Immature natural killer cell (primary cell): ENCODE measurements around the gene C19orf44. TPM values are rescaled to one million over a fixed set of nuclear protein-coding genes. Genes with fewer than 3 reads are reported as not detected.
"Not testable (repeated sequence)": the region's sequence is repeated elsewhere in the genome, so short reads cannot be mapped to it uniquely, and the experiment has no call there.

Source experiments
- DNase-seq, 3 donors: peaks; one replicate each; pipeline ENCODE4 v3.0.0; 2022; ENCODE audit warnings: mixed read lengths in 1 of 3
- H3K27ac Mint-ChIP-seq, 6 donors: one replicate each; pipeline ENCODE4 v1.8.0; 2020; ENCODE audit warnings: mixed read lengths in 6 of 6, mild to moderate bottlenecking in 5 of 6, inconsistent platforms in 4 of 6, moderate library complexity in 3 of 6
- H3K27me3 Mint-ChIP-seq, 3 donors: one replicate each; pipeline ENCODE4 v1.8.0; 2020 to 2021; ENCODE audit warnings: low read depth in 3 of 3, mild to moderate bottlenecking in 3 of 3, mixed read lengths in 3 of 3, moderate library complexity in 3 of 3, inconsistent platforms in 1 of 3
- H3K36me3 Mint-ChIP-seq, 3 donors: one replicate each; pipeline ENCODE4 v1.8.0; 2020; ENCODE audit warnings: mixed read lengths in 3 of 3, inconsistent platforms in 2 of 3, mild to moderate bottlenecking in 2 of 3
- H3K4me1 Mint-ChIP-seq, 2 donors: one replicate each; pipeline ENCODE4 v1.8.0; 2020; ENCODE audit warnings: inconsistent platforms in 2 of 2, mild to moderate bottlenecking in 2 of 2, mixed read lengths in 2 of 2, moderate library complexity in 1 of 2
- H3K4me3 Mint-ChIP-seq, 5 donors: one replicate each; pipeline ENCODE4 v1.8.0; 2020; ENCODE audit warnings: mild to moderate bottlenecking in 5 of 5, mixed read lengths in 5 of 5, inconsistent platforms in 3 of 5, moderate library complexity in 3 of 5
- H3K9me3 Mint-ChIP-seq, 6 donors: one replicate each; pipeline ENCODE4 v1.8.0; 2020; ENCODE audit warnings: mild to moderate bottlenecking in 6 of 6, mixed read lengths in 6 of 6, inconsistent platforms in 4 of 6, moderate library complexity in 3 of 6
- polyA plus RNA-seq, 3 donors: library from polyadenylated mRNA; unstranded; fragments of 300-500 nt; fragmentation: Illumina TruSeq; gene quantifications; one replicate each; pipeline ENCODE4 v1.2.3, GENCODE V29; 2021

Gene C19orf44
- polyA plus RNA-seq, 3 donors from 2014 or later = 0.80 to 1.2 TPM; not detected in 1

DNA sequence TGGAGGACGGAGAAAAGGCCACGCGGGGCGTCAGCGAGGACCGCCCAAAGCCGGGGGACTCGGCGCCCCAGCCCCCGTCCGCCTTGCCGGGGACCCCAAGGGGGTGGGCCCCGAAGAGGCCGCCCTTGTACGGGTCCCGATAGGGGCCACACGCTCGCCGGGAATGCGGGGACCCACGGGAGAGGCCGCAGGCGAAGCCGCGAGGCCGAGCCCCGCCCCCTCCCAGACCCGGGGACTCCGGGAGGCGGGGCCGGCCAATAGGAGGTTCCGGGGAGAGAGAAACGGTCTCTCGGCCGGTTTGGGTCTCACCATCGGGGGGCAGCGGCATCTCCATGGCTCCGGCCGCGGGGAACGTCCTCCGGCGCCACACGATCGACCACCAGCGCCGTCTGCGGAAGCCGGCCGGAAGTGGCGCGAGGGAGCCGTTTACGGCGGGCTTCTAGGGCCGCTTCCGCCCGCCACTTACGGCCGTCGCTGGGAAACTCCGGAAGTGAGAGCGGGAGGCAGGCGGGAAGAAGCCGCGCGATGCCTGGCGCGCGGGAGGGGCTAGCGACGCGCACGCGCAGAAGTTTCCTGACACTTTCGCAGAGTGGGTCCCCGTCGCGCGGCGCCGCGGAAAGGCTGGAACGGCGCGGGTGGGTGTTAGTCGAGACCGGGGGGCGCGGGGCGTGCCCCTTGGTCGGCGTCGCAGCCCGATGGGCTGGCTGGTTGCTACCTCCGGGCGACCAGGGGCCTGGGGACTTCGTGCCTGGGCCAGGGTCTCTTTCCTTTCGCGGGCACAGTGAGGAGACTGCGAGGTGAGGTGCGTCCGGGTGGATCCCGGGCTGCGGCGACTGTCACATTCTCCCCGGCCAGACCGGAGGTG lies 46.1 kb downstream of the C19orf44 start, which contains the start of gene CHERP:
TSS of gene CHERP (minus strand) at position 393 of the 865 bp plus-strand sequence. CDS start at position 334, 59 bp downstream.
- peak; percentile 93 to 96 (median 96) for DNase-seq
- peak within 1 kb of the TSS; percentile 90 to 92 (median 90) for H3K4me3 Mint-ChIP-seq
- peaks cover 3 to 4% (median 4%) of the 10 kb centered on the region in 3 donors for H3K36me3 Mint-ChIP-seq
- peaks cover 45 to 55% of the 10 kb centered on the region in 2 donors for H3K4me1 Mint-ChIP-seq
- peak within 1 kb of the TSS; percentile 89 to 96 (median 94) for H3K27ac Mint-ChIP-seq
- H3K9me3 Mint-ChIP-seq = no peaks in the 10 kb centered on the region
- H3K27me3 Mint-ChIP-seq = peaks cover 2 to 10% (median 9%) of the 10 kb centered on the region in 3 donors

- Mint-ChIP-seq H3K27me3 (peaks cover 2 to 10% (median 9%) of the 10 kb centered on the region in 3 donors), H3K27ac (peak overlapping the region; percentile 89 to 96 (median 94)), H3K4me3 (peak overlapping the region; percentile 90 to 92 (median 90)), H3K36me3 (peaks cover 3 to 4% (median 3%) of the 10 kb centered on the region in 3 donors), H3K9me3 (no peaks in the 10 kb centered on the region), H3K4me1 (peaks cover 40 to 48% of the 10 kb centered on the region in 2 donors)
- DNase-seq = no peak
Measured at GRCh38 chr19:16542910-16543472, 46.8 kb downstream of the C19orf44 start.

DNA sequence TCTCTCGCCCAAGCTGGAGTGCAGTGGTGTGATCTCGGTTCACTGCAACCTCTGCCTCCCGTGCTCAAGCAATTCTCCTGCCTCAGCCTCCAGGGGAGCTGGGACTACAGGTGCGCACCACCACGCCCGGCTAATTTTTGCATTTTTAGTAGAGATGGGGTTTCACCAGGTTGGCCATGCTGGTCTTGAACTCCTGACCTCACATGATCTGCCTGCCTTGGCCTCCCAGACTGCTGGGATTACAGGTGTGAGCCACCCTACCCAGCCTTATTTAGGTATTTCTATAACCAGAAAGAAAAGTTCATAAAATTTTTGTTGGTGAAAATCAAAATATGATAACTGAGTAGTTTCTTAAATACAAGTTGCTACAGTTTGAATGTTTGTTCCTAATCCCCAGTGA lies 47.5 kb downstream of the C19orf44 start:
- H3K36me3 Mint-ChIP-seq, DNase-seq, H3K9me3 Mint-ChIP-seq: not testable (repeated sequence)
- Mint-ChIP-seq H3K27ac (peak overlapping the region; percentile 66 to 96 (median 90)), H3K27me3 (peaks cover 2 to 10% (median 9%) of the 10 kb centered on the region in 3 donors), H3K4me3 (peak overlapping the region; percentile 90 to 92 (median 90)), H3K4me1 (peaks cover 36 to 40% of the 10 kb centered on the region in 2 donors)

GRCh38 chr19:16544473-16545231 lies 48.5 kb downstream of the C19orf44 start:
- Mint-ChIP-seq H3K4me3 (peak overlapping the region in 4 of 5 donors; percentile 1 to 44 (median 32)), H3K9me3 (no peaks in the 10 kb centered on the region), H3K27ac (peak overlapping the region in 5 of 6 donors; percentile 35 to 73 (median 67)), H3K36me3 (peaks cover 0 to under 1% (median 0%) of the 10 kb centered on the region in 3 donors), H3K4me1 (peaks cover 30 to 35% of the 10 kb centered on the region in 2 donors), H3K27me3 (peaks cover 2 to 10% (median 9%) of the 10 kb centered on the region in 3 donors)
- DNase-seq = no peak

- no peak overlapping the region for H3K27ac Mint-ChIP-seq
- H3K27me3 Mint-ChIP-seq = peaks cover 0 to 1% (median 0%) of the 10 kb centered on the region in 3 donors
- peaks cover 7 to 8% of the 10 kb centered on the region in 2 donors for H3K4me1 Mint-ChIP-seq
- no peak overlapping the region for H3K4me3 Mint-ChIP-seq
- DNase-seq = no peak
- no peaks in the 10 kb centered on the region for H3K9me3 Mint-ChIP-seq
- peaks cover 0 to 17% (median 9%) of the 10 kb centered on the region in 3 donors for H3K36me3 Mint-ChIP-seq
Measured at GRCh38 chr19:16548956-16549355, 52.8 kb downstream of the C19orf44 start.

DNA sequence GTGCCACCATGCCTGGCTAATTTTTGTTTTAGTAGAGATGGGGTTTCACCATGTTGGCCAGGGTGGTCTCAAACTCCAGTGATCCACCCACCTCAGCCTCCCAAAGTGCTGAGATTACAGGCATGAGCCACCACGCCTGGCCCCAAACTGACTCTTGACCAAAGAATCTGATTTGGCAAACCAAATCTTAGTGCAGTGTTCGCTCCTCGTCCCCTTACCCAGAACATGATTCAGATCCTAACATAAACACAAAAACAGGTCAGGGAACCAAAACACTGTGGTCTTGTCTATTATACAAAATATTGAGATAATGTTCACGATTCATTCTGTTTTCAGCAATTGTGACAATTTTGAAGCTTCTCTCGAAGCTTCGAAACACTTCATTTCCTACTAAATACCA lies 55.7 kb downstream of the C19orf44 start:
- peaks cover 0 to 24% (median 13%) of the 10 kb centered on the region in 3 donors for H3K36me3 Mint-ChIP-seq
- not testable (repeated sequence) for H3K27me3 Mint-ChIP-seq, H3K4me1 Mint-ChIP-seq, DNase-seq, H3K9me3 Mint-ChIP-seq, H3K27ac Mint-ChIP-seq, H3K4me3 Mint-ChIP-seq

DNA sequence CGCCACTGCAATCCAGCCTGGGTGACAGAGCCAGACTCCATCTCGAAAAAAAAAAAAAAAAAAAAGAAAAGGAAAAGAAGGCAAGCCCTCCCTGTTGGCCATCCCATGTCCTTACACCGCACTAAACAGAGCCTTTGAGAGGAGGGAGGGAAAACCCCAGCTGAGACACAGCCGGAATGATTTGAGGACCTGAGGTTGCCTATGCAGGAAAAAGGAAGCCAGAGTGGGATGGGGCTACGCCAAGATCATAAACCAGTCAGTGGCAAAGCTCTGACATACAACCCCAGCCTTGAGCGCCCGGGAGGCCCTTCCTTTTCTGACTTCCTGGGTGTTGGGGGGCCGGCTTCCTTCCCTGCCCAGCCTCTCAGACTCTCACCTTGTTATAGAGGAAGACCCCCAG lies 58.6 kb downstream of the C19orf44 start:
- peaks cover 0 to 28% (median 18%) of the 10 kb centered on the region in 3 donors for H3K36me3 Mint-ChIP-seq
- H3K4me1 Mint-ChIP-seq = peaks cover 0 to 1% of the 10 kb centered on the region in 2 donors
- H3K4me3 Mint-ChIP-seq = no peak overlapping the region
- no peaks in the 10 kb centered on the region for H3K9me3 Mint-ChIP-seq
- no peak overlapping the region for H3K27ac Mint-ChIP-seq
- DNase-seq = no peak
- peaks cover 0 to 2% (median 0%) of the 10 kb centered on the region in 3 donors for H3K27me3 Mint-ChIP-seq

GRCh38 chr19:16559780-16560276 lies 63.6 kb downstream of the C19orf44 start:
- no peak for DNase-seq
- Mint-ChIP-seq H3K27me3 (peaks cover 0 to under 1% (median 0%) of the 10 kb centered on the region in 3 donors), H3K4me3 (no peak overlapping the region), H3K27ac (peak overlapping the region in 1 of 6 donors; percentile 26), H3K9me3 (no peaks in the 10 kb centered on the region), H3K4me1 (peaks cover 3 to 5% of the 10 kb centered on the region in 2 donors), H3K36me3 (peaks cover 17 to 44% (median 23%) of the 10 kb centered on the region in 3 donors)

DNA sequence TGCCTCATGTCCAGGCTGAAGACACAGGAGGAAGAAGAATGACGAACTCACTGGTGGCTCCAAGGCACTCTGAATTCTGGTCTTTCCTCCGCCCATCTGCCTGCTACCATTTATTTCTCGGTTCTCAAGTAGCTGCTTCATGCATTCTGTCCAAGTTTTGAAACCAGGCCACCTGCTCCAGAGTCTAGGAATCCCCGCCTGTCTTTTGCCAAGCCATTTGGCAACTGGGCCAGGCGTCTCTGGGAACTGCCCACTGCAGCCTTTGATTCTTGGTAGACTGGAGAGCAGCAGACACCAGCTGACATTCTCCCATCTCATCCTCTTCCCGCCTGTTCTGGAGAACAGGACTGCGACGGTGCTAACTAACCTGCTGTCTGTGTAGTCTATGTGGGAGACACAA lies 65.2 kb downstream of the C19orf44 start:
- DNase-seq = no peak
- Mint-ChIP-seq H3K27me3 (peaks cover 0 to 3% (median 3%) of the 10 kb centered on the region in 3 donors), H3K4me3 (no peak overlapping the region), H3K9me3 (no peaks in the 10 kb centered on the region), H3K27ac (peak overlapping the region in 2 of 6 donors; percentile 13 to 70), H3K4me1 (peaks cover 10 to 14% of the 10 kb centered on the region in 2 donors), H3K36me3 (peaks cover 20 to 45% (median 28%) of the 10 kb centered on the region in 3 donors)

GRCh38 chr19:16562608-16563025 lies 66.4 kb downstream of the C19orf44 start:
- no peak overlapping the region for H3K4me3 Mint-ChIP-seq
- H3K36me3 Mint-ChIP-seq = peaks cover 26 to 47% (median 34%) of the 10 kb centered on the region in 3 donors
- DNase-seq = no peak
- H3K9me3 Mint-ChIP-seq = no peaks in the 10 kb centered on the region
- H3K27me3 Mint-ChIP-seq = peaks cover 0 to 6% (median 5%) of the 10 kb centered on the region in 3 donors
- H3K27ac Mint-ChIP-seq = no peak overlapping the region
- H3K4me1 Mint-ChIP-seq = peaks cover 18 to 20% of the 10 kb centered on the region in 2 donors

- H3K36me3 Mint-ChIP-seq = peaks cover 25 to 57% (median 29%) of the 10 kb centered on the region in 3 donors
- H3K27me3 Mint-ChIP-seq = peaks cover 6 to 9% (median 6%) of the 10 kb centered on the region in 3 donors
- peaks cover 20 to 21% of the 10 kb centered on the region in 2 donors for H3K4me1 Mint-ChIP-seq
- H3K9me3 Mint-ChIP-seq = no peaks in the 10 kb centered on the region
- DNase-seq = no peak
- peak overlapping the region; percentile 29 to 100 (median 86) for H3K27ac Mint-ChIP-seq
- peak overlapping the region in 3 of 5 donors; percentile 10 to 60 (median 55) for H3K4me3 Mint-ChIP-seq
Measured at GRCh38 chr19:16564842-16565241, 68.6 kb downstream of the C19orf44 start.

DNA sequence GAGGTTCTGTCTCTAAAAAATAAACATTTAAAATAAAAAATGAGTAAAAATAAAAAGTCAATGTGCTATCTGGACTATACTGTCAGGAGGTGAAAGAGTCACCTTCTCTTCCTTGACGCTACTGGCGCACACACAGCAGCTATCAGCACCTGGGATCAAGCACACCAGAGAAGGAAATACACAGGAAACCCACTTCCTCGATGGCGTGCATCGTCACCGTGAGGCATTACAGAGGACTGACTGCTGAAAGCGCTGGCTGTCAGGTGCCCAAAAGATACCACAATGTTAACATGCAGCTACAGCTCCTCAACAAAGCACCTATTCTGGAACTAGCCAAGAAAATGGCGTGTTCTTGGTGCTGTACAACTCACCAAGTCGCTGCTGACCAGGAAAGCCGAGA lies 70.0 kb downstream of the C19orf44 start:
- peak; percentile 85 to 88 (median 87) for DNase-seq
- no peaks in the 10 kb centered on the region for H3K9me3 Mint-ChIP-seq
- H3K36me3 Mint-ChIP-seq = peaks cover 20 to 50% (median 24%) of the 10 kb centered on the region in 3 donors
- H3K4me3 Mint-ChIP-seq = peak overlapping the region; percentile 74 to 94 (median 83)
- H3K4me1 Mint-ChIP-seq = peaks cover 24 to 33% of the 10 kb centered on the region in 2 donors
- peaks cover 7 to 10% (median 9%) of the 10 kb centered on the region in 3 donors for H3K27me3 Mint-ChIP-seq
- peak overlapping the region; percentile 97 to 100 (median 100) for H3K27ac Mint-ChIP-seq

GRCh38 chr19:16566702-16567101 lies 70.5 kb downstream of the C19orf44 start:
- no peak for DNase-seq
- Mint-ChIP-seq H3K4me3 (peak overlapping the region; percentile 74 to 94 (median 83)), H3K27me3 (peaks cover 7 to 14% (median 10%) of the 10 kb centered on the region in 3 donors), H3K4me1 (peaks cover 29 to 39% of the 10 kb centered on the region in 2 donors), H3K9me3 (no peaks in the 10 kb centered on the region), H3K36me3 (peaks cover 15 to 45% (median 24%) of the 10 kb centered on the region in 3 donors), H3K27ac (peak overlapping the region; percentile 97 to 100 (median 100))
